HAP-1 (cell line): ENCODE results near the gene CCDC80.
"Not testable (repeated sequence)": the region's sequence is repeated elsewhere in the genome, so short reads cannot be mapped to it uniquely, and the experiment has no call there.

ENCODE experiments used
- DNase-seq, 2 experiments: peaks; one replicate each; pipeline ENCODE4 v3.0.0-alpha.2; 2016 to 2020; ENCODE audit warnings: low spot score in 2 of 2
- H3K27me3 ChIP-seq: fragments of 250-450 bp; sonication (Bioruptor Pico); 2 replicates; pipeline ENCODE4 v1.5.1; 2020; ENCODE audit warnings: low read depth, mild to moderate bottlenecking, moderate library complexity
- H3K36me3 ChIP-seq: fragments of 250-450 bp; sonication (Bioruptor Pico); replicated peaks from 2 replicates; pipeline ENCODE4 v1.5.1; 2020; ENCODE audit warnings: mild to moderate bottlenecking
- H3K4me1 ChIP-seq: fragments of 250-450 bp; sonication (Bioruptor Pico); 2 replicates; pipeline ENCODE4 v1.5.1; 2020; ENCODE audit warnings: mild to moderate bottlenecking
- H3K4me3 ChIP-seq: fragments of 250-450 bp; sonication (Bioruptor Pico); 2 replicates; pipeline ENCODE4 v1.5.1; 2020; ENCODE audit warnings: mild to moderate bottlenecking, moderate library complexity
- H3K9me3 ChIP-seq: fragments of 250-450 bp; sonication (Bioruptor Pico); 2 replicates; pipeline ENCODE4 v1.5.1; 2020; ENCODE audit warnings: mild to moderate bottlenecking, moderate library complexity
- in situ Hi-C: fragments of 300-500 bp; cut with MboI; formaldehyde crosslinking; loops from 3 replicates; pipeline ENCODE4 v1.14.3; 2020; ENCODE audit warnings: low sequenced_read_pairs, inconsistent platforms, mixed read lengths

The CCDC80 gene

GRCh38 chr3:112675349-112675748, 34.4 kb upstream of the CCDC80 start:
- in situ Hi-C loops = no loop called here
- H3K4me1 ChIP-seq = peaks cover 17% of the 10 kb centered on the region
- H3K4me3 ChIP-seq = no peak overlapping the region

GRCh38 chr3:112672716-112673541, 32.0 kb upstream of the CCDC80 start:
- no peak for DNase-seq
- H3K9me3 ChIP-seq = no peaks in the 10 kb centered on the region
- H3K4me1 ChIP-seq = peaks cover 17% of the 10 kb centered on the region
- no peaks in the 10 kb centered on the region for H3K36me3 ChIP-seq
- no peak overlapping the region for H3K4me3 ChIP-seq
- no peaks in the 10 kb centered on the region for H3K27me3 ChIP-seq
- in situ Hi-C loops = no loop called here

More at GRCh38 chr3:112675349-112675748, 34.4 kb upstream of the CCDC80 start:
- H3K36me3 ChIP-seq = no peaks in the 10 kb centered on the region
- no peaks in the 10 kb centered on the region for H3K9me3 ChIP-seq
- DNase-seq = no peak
- H3K27me3 ChIP-seq = no peaks in the 10 kb centered on the region

GRCh38 chr3:112671930-112672715, 31.2 kb upstream of the CCDC80 start:
- in situ Hi-C loops = no loop called here
- DNase-seq = no peak
- Histone ChIP-seq H3K4me3 (no peak overlapping the region), H3K9me3 (0 out of 2 replicates have a peak, but pooled peaks cover 2% of the 10 kb centered on the region), H3K4me1 (peaks cover 17% of the 10 kb centered on the region), H3K27me3 (no peaks in the 10 kb centered on the region), H3K36me3 (no peaks in the 10 kb centered on the region)

GRCh38 chr3:112670824-112671223, 29.9 kb upstream of the CCDC80 start:
- Histone ChIP-seq H3K27me3 (no peaks in the 10 kb centered on the region), H3K36me3 (no peaks in the 10 kb centered on the region), H3K9me3 (0 out of 2 replicates have a peak, but pooled peaks cover 2% of the 10 kb centered on the region), H3K4me3 (no peak overlapping the region), H3K4me1 (peaks cover 12% of the 10 kb centered on the region)
- in situ Hi-C loops = no loop called here
- DNase-seq = no peak

- H3K4me3 ChIP-seq = no peak overlapping the region
- H3K4me1 ChIP-seq = peaks cover 12% of the 10 kb centered on the region
- no peak for DNase-seq
- no peaks in the 10 kb centered on the region for H3K36me3 ChIP-seq
- no peaks in the 10 kb centered on the region for H3K27me3 ChIP-seq
- 0 out of 2 replicates have a peak, but pooled peaks cover 2% of the 10 kb centered on the region for H3K9me3 ChIP-seq
- in situ Hi-C loops = no loop called here
Measured at GRCh38 chr3:112667599-112667998, 26.7 kb upstream of the CCDC80 start.

- H3K4me1 ChIP-seq, DNase-seq, H3K27me3 ChIP-seq, in situ Hi-C loops, H3K9me3 ChIP-seq, H3K4me3 ChIP-seq, H3K36me3 ChIP-seq: not testable (repeated sequence)
Measured at GRCh38 chr3:112665009-112665408, 24.1 kb upstream of the CCDC80 start.

- H3K4me3 ChIP-seq = no peak overlapping the region
- H3K27me3 ChIP-seq = no peaks in the 10 kb centered on the region
- H3K36me3 ChIP-seq = no peaks in the 10 kb centered on the region
- DNase-seq = no peak
- H3K9me3 ChIP-seq = no peaks in the 10 kb centered on the region
- H3K4me1 ChIP-seq = no peaks in the 10 kb centered on the region
- in situ Hi-C loops = no loop called here
Measured at GRCh38 chr3:112656043-112656442, 15.1 kb upstream of the CCDC80 start.

GRCh38 chr3:112654979-112655378, 14.0 kb upstream of the CCDC80 start:
- Histone ChIP-seq H3K4me3 (no peak overlapping the region), H3K4me1 (no peaks in the 10 kb centered on the region), H3K9me3 (no peaks in the 10 kb centered on the region), H3K27me3 (no peaks in the 10 kb centered on the region), H3K36me3 (no peaks in the 10 kb centered on the region)
- in situ Hi-C loops = no loop called here
- DNase-seq = no peak

GRCh38 chr3:112654492-112654891, 13.5 kb upstream of the CCDC80 start:
- H3K4me1 ChIP-seq = no peaks in the 10 kb centered on the region
- no peaks in the 10 kb centered on the region for H3K9me3 ChIP-seq
- no peak for DNase-seq
- in situ Hi-C loops = no loop called here
- H3K27me3 ChIP-seq = no peaks in the 10 kb centered on the region
- H3K4me3 ChIP-seq = no peak overlapping the region
- no peaks in the 10 kb centered on the region for H3K36me3 ChIP-seq

- Histone ChIP-seq H3K36me3 (no peaks in the 10 kb centered on the region), H3K9me3 (no peaks in the 10 kb centered on the region), H3K27me3 (no peaks in the 10 kb centered on the region), H3K4me1 (no peaks in the 10 kb centered on the region), H3K4me3 (no peak overlapping the region)
- no peak for DNase-seq
- in situ Hi-C loops = no loop called here
Measured at GRCh38 chr3:112653881-112654300, 12.9 kb upstream of the CCDC80 start.

GRCh38 chr3:112653209-112653871, 12.4 kb upstream of the CCDC80 start:
- in situ Hi-C loops = no loop called here
- Histone ChIP-seq H3K9me3 (no peaks in the 10 kb centered on the region), H3K36me3 (no peaks in the 10 kb centered on the region), H3K27me3 (no peaks in the 10 kb centered on the region), H3K4me1 (no peaks in the 10 kb centered on the region), H3K4me3 (no peak overlapping the region)
- no peak for DNase-seq

GRCh38 chr3:112651516-112651915, 10.6 kb upstream of the CCDC80 start:
- Histone ChIP-seq H3K27me3 (no peaks in the 10 kb centered on the region), H3K9me3 (no peaks in the 10 kb centered on the region), H3K4me1 (no peaks in the 10 kb centered on the region), H3K4me3 (no peak overlapping the region), H3K36me3 (no peaks in the 10 kb centered on the region)
- no peak for DNase-seq
- in situ Hi-C loops = no loop called here

- DNase-seq = no peak
- H3K4me1 ChIP-seq = no peaks in the 10 kb centered on the region
- no peaks in the 10 kb centered on the region for H3K36me3 ChIP-seq
- in situ Hi-C loops = no loop called here
- no peak overlapping the region for H3K4me3 ChIP-seq
- no peaks in the 10 kb centered on the region for H3K9me3 ChIP-seq
- no peaks in the 10 kb centered on the region for H3K27me3 ChIP-seq
Measured at GRCh38 chr3:112651071-112651470, 10.1 kb upstream of the CCDC80 start.

- Histone ChIP-seq H3K27me3 (no peaks in the 10 kb centered on the region), H3K4me3 (no peak overlapping the region), H3K36me3 (no peaks in the 10 kb centered on the region), H3K4me1 (no peaks in the 10 kb centered on the region), H3K9me3 (no peaks in the 10 kb centered on the region)
- in situ Hi-C loops = no loop called here
- no peak for DNase-seq
Measured at GRCh38 chr3:112650482-112650881, 9.5 kb upstream of the CCDC80 start.
